K562 (cell line): ENCODE results near the gene TLCD1. TPM values are rescaled to one million over a fixed set of nuclear protein-coding genes. Genes with fewer than 3 reads are reported as not detected.

Source experiments
- CBFA2T2 ChIP-seq: fragments of 450-650 bp; conservative IDR thresholded peaks from 2 replicates; pipeline ENCODE4 v1.6.1; 2017; ENCODE audit warnings: mild to moderate bottlenecking
- CC2D1A ChIP-seq: fragments of 450-650 bp; IDR thresholded peaks from 2 replicates; pipeline ENCODE4 v1.6.1; 2017; ENCODE audit warnings: mild to moderate bottlenecking
- CEBPG ChIP-seq, 3 experiments: fragments of 200-800 bp in 1 of 3; sonication (Bioruptor generic) in 1 of 3; sonication (generic) in 1 of 3; formaldehyde crosslinking in 1 of 3; IDR thresholded peaks in 2 of 3; conservative IDR thresholded peaks in 1 of 3; 2 replicates each; pipeline versions ENCODE4 v1.6.1 to v1.8.0; 2016 to 2022; ENCODE audit warnings: missing compliant biosample characterization in 2 of 3, missing genetic modification characterization in 2 of 3, mild to moderate bottlenecking in 1 of 3, missing genetic modification reagents in 1 of 3
- CXXC5 ChIP-seq: fragments of 250-450 bp; sonication (Bioruptor Pico); IDR thresholded peaks from 2 replicates; pipeline ENCODE4 v1.8.0; 2022; ENCODE audit warnings: inconsistent platforms, mild to moderate bottlenecking, moderate library complexity
- E2F3 ChIP-seq: fragments of 250-450 bp; sonication (Bioruptor Pico); IDR thresholded peaks from 2 replicates; pipeline ENCODE4 v1.4.0; 2020; ENCODE audit warnings: mild to moderate bottlenecking
- FOS ChIP-seq: IDR thresholded peaks from 3 replicates; pipeline ENCODE4 v1.6.1; 2011; ENCODE audit not compliant: insufficient read length; ENCODE audit errors: extremely low read depth
- GATAD2A ChIP-seq: fragments of 450-650 bp; IDR thresholded peaks from 2 replicates; pipeline ENCODE4 v1.6.1; 2017
- HDAC3 ChIP-seq: fragments of 450-650 bp; IDR thresholded peaks from 2 replicates; pipeline ENCODE4 v1.6.1; 2018; ENCODE audit warnings: borderline replicate concordance, mild to moderate bottlenecking, moderate library complexity; ENCODE audit not compliant: partially characterized antibody
- HMG20A ChIP-seq: fragments of 450-650 bp; formaldehyde crosslinking; conservative IDR thresholded peaks from 2 replicates; pipeline ENCODE4 v1.4.0; 2020; ENCODE audit warnings: mild to moderate bottlenecking, mixed read lengths
- HNRNPUL1 ChIP-seq: fragments of 200-400 bp; formaldehyde crosslinking; IDR thresholded peaks from 2 replicates; pipeline ENCODE4 v1.6.1; 2017; ENCODE audit warnings: low read length
- KDM4B ChIP-seq, 2 experiments: fragments of 450-650 bp in 1 of 2; sonication (generic) in 1 of 2; IDR thresholded peaks; 2 replicates each; pipeline ENCODE4 v1.6.1; 2016 to 2017; ENCODE audit warnings: borderline replicate concordance in 2 of 2, antibody characterized with exemption in 1 of 2, low read depth in 1 of 2, mild to moderate bottlenecking in 1 of 2
- LEF1 ChIP-seq: fragments of 450-650 bp; IDR thresholded peaks from 2 replicates; pipeline ENCODE4 v1.6.1; 2016; ENCODE audit warnings: mild to moderate bottlenecking
- MCM7 ChIP-seq, 2 experiments: fragments of 450-650 bp; IDR thresholded peaks; 2 replicates each; pipeline ENCODE4 v1.6.1; 2016 to 2018
- RBBP5 ChIP-seq: fragments of 200-600 bp; sonication (generic); IDR thresholded peaks from 2 replicates; pipeline ENCODE4 v1.6.1; 2012; ENCODE audit warnings: borderline replicate concordance, mild to moderate bottlenecking, low read length, control low read depth, inconsistent platforms; ENCODE audit not compliant: insufficient read depth, poor library complexity, severe bottlenecking
- SREBF2 ChIP-seq: sonication (generic); formaldehyde crosslinking; IDR thresholded peaks from 2 replicates; pipeline ENCODE4 v1.4.0; 2020; ENCODE audit warnings: mild to moderate bottlenecking, missing genetic modification reagents
- TAF9B ChIP-seq: fragments of 450-650 bp; IDR thresholded peaks from 2 replicates; pipeline ENCODE4 v1.6.1; 2018; ENCODE audit warnings: mild to moderate bottlenecking; ENCODE audit not compliant: partially characterized antibody
- ZBTB1 ChIP-seq: sonication (generic); formaldehyde crosslinking; IDR thresholded peaks from 2 replicates; pipeline ENCODE4 v1.8.1; 2023; ENCODE audit warnings: missing genetic modification reagents, low read depth, mild to moderate bottlenecking, borderline replicate concordance
- ZBTB7A ChIP-seq: IDR thresholded peaks from 2 replicates; pipeline ENCODE4 v1.6.1; 2011; ENCODE audit warnings: low read depth, mild to moderate bottlenecking, low read length, moderate library complexity, borderline replicate concordance; ENCODE audit not compliant: control insufficient read depth
- ZNF274 ChIP-seq: IDR thresholded peaks from 2 replicates; pipeline ENCODE4 v1.6.1; 2011; ENCODE audit warnings: low read depth, mild to moderate bottlenecking, low read length, moderate library complexity, borderline replicate concordance
- ZNF3 ChIP-seq: fragments of 250-450 bp; sonication (Bioruptor Pico); IDR thresholded peaks from 2 replicates; pipeline ENCODE4 v1.5.0; 2021; ENCODE audit warnings: mild to moderate bottlenecking, moderate library complexity
- ZZZ3 ChIP-seq: fragments of 450-650 bp; IDR thresholded peaks from 2 replicates; pipeline ENCODE4 v1.6.1; 2016; ENCODE audit warnings: antibody characterized with exemption, mild to moderate bottlenecking, moderate library complexity
- polyA plus RNA-seq, 8 experiments: library from polyadenylated mRNA; depleted of rRNA in 4 of 8; stranded (reverse) in 5 of 8; unstranded in 3 of 8; fragments of >200 nt; fragmentation: Nextera tagmentation in 2 of 8; fragmentation: Illumina TruSeq in 1 of 8; extraction: Ambion mirVana in 2 of 8; extraction: Trizol in 1 of 8; gene quantifications; 2 replicates each; pipeline versions ENCODE4 v1.2.1 to v1.2.3, GENCODE V29; 2011 to 2014; ENCODE audit warnings: inconsistent platforms in 1 of 8, missing spikeins in 1 of 8
- total RNA-seq, 7 experiments: library from RNA; depleted of rRNA in 6 of 7; stranded (reverse); fragments of >200 nt in 6 of 7; fragmentation: Illumina TruSeq in 2 of 7; extraction: Trizol in 2 of 7; gene quantifications; 2 replicates each; pipeline versions ENCODE4 v1.2.1 to v1.2.3, GENCODE V29; 2011 to 2021; ENCODE audit warnings: low replicate concordance in 1 of 7
- TF ChIP-seq, protein P1 (sequence below): sonication (generic); formaldehyde crosslinking; IDR thresholded peaks from 2 replicates; pipeline ENCODE4 v1.8.1; 2023; ENCODE audit warnings: mild to moderate bottlenecking, missing genetic modification reagents, moderate library complexity
- TF ChIP-seq, protein P2 (sequence below): fragments of 450-650 bp; IDR thresholded peaks from 2 replicates; pipeline ENCODE4 v1.7.0; 2016; ENCODE audit warnings: borderline replicate concordance
- TF ChIP-seq, protein P3 (sequence below): fragments of 250-450 bp; sonication (Bioruptor Pico); IDR thresholded peaks from 2 replicates; pipeline ENCODE4 v1.8.0; 2021; ENCODE audit warnings: mild to moderate bottlenecking, moderate library complexity
- TF ChIP-seq, protein P4 (sequence below): fragments of 250-450 bp; sonication (Bioruptor Pico); IDR thresholded peaks from 2 replicates; pipeline ENCODE4 v1.5.0; 2021

The TLCD1 gene
- total and polyA plus RNA-seq, 9 of the 15 experiments (the other 6 are each of a cell fraction or from before 2014, with no cell fraction given): 6.8 to 37.7 (median 21.7) TPM

DNA sequence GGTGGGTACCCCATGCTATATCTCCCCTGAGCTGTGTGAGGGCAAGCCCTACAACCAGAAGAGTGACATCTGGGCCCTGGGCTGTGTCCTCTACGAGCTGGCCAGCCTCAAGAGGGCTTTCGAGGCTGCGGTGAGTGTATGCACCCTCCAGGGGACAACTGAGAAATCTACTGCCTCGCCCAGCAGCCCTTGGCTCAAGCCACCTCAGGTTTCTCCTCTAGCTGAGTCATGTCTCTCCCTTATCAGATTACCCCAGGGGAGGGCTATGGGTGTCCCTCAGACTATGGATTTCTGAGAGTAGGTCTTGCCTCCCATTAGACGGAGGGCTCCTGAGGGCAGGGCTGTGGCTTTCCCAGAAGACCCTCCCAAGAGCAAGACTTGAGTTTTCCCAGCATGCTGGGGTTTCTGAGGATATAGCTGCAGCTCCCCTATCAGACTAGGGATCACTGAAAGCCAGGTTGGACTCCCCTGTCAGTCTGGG, 9.2 kb upstream of the TLCD1 start (continued):
- TF ChIP-seq, protein P1, sequence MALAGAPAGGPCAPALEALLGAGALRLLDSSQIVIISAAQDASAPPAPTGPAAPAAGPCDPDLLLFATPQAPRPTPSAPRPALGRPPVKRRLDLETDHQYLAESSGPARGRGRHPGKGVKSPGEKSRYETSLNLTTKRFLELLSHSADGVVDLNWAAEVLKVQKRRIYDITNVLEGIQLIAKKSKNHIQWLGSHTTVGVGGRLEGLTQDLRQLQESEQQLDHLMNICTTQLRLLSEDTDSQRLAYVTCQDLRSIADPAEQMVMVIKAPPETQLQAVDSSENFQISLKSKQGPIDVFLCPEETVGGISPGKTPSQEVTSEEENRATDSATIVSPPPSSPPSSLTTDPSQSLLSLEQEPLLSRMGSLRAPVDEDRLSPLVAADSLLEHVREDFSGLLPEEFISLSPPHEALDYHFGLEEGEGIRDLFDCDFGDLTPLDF (CRISPR knock-in tag): peak; percentile 68; the same call in 1 of the 2 replicates
- TF ChIP-seq HDAC3: no peak
- peak; percentile 38 for TF ChIP-seq RBBP5
- 0 out of 2 replicates have a peak, but pooled peaks have one; percentile 73 for TF ChIP-seq GATAD2A
- TF ChIP-seq CXXC5 (CRISPR knock-in tag): no peak
- TF ChIP-seq, protein P2, sequence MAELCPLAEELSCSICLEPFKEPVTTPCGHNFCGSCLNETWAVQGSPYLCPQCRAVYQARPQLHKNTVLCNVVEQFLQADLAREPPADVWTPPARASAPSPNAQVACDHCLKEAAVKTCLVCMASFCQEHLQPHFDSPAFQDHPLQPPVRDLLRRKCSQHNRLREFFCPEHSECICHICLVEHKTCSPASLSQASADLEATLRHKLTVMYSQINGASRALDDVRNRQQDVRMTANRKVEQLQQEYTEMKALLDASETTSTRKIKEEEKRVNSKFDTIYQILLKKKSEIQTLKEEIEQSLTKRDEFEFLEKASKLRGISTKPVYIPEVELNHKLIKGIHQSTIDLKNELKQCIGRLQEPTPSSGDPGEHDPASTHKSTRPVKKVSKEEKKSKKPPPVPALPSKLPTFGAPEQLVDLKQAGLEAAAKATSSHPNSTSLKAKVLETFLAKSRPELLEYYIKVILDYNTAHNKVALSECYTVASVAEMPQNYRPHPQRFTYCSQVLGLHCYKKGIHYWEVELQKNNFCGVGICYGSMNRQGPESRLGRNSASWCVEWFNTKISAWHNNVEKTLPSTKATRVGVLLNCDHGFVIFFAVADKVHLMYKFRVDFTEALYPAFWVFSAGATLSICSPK: no peak
- no peak for TF ChIP-seq HNRNPUL1
- TF ChIP-seq E2F3 (CRISPR knock-in tag): no peak
- TF ChIP-seq, protein P3, sequence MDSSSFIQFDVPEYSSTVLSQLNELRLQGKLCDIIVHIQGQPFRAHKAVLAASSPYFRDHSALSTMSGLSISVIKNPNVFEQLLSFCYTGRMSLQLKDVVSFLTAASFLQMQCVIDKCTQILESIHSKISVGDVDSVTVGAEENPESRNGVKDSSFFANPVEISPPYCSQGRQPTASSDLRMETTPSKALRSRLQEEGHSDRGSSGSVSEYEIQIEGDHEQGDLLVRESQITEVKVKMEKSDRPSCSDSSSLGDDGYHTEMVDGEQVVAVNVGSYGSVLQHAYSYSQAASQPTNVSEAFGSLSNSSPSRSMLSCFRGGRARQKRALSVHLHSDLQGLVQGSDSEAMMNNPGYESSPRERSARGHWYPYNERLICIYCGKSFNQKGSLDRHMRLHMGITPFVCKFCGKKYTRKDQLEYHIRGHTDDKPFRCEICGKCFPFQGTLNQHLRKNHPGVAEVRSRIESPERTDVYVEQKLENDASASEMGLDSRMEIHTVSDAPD (CRISPR knock-in tag): no peak
- TF ChIP-seq CBFA2T2: no peak
- TF ChIP-seq LEF1: peak; percentile 54
- no peak for TF ChIP-seq ZNF274
- peak; percentile 51; the same call in 1 of the 2 replicates for TF ChIP-seq ZBTB7A
- TF ChIP-seq CEBPG (CRISPR knock-in tag; IDR thresholded peaks at IDR 0.05): no peak
- no peak for TF ChIP-seq CEBPG (tag; conservative IDR thresholded peaks at IDR 0.05 in 1 of 2, IDR thresholded peaks at IDR 0.05 in 1 of 2)
- TF ChIP-seq HMG20A (CRISPR knock-in tag): no peak
- TF ChIP-seq CC2D1A: no peak
- no peak for TF ChIP-seq TAF9B
- no peak for TF ChIP-seq ZBTB1
- TF ChIP-seq SREBF2 (CRISPR knock-in tag): no peak
- peak; percentile 55 for TF ChIP-seq FOS
- TF ChIP-seq KDM4B (IDR thresholded peaks at IDR 0.05; ENCODE audit: borderline replicate concordance in 2 of 2, low read depth in 1 of 2): no peak
- TF ChIP-seq ZZZ3: no peak
- TF ChIP-seq, protein P4, sequence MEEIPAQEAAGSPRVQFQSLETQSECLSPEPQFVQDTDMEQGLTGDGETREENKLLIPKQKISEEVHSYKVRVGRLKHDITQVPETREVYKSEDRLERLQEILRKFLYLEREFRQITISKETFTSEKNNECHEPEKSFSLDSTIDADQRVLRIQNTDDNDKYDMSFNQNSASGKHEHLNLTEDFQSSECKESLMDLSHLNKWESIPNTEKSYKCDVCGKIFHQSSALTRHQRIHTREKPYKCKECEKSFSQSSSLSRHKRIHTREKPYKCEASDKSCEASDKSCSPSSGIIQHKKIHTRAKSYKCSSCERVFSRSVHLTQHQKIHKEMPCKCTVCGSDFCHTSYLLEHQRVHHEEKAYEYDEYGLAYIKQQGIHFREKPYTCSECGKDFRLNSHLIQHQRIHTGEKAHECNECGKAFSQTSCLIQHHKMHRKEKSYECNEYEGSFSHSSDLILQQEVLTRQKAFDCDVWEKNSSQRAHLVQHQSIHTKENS: no peak
- TF ChIP-seq ZNF3 (CRISPR knock-in tag): no peak
- TF ChIP-seq MCM7 (IDR thresholded peaks at IDR 0.05): no peak
